PFSK-1 (cell line): Measurements from ENCODE around the gene DISP2.

Source experiments
- POLR2AphosphoS5 ChIP-seq: IDR thresholded peaks from 2 replicates; pipeline ENCODE4 v1.6.1; 2012; ENCODE audit warnings: low read depth, mild to moderate bottlenecking, control low read depth, low read length, moderate library complexity
- SIN3A ChIP-seq: IDR thresholded peaks from 2 replicates; pipeline ENCODE4 v1.6.1; 2012; ENCODE audit warnings: mild to moderate bottlenecking, low read length, moderate library complexity, borderline replicate concordance; ENCODE audit not compliant: insufficient read depth
- TAF1 ChIP-seq: IDR thresholded peaks from 2 replicates; pipeline ENCODE4 v1.6.1; 2012; ENCODE audit warnings: low read length, control low read depth, borderline replicate concordance; ENCODE audit not compliant: insufficient read depth
- TF ChIP-seq, protein P1 (sequence below), 2 experiments: IDR thresholded peaks; 2 replicates each; pipeline versions ENCODE4 v1.6.1 to v1.8.0; 2011 to 2012; ENCODE audit warnings: low read depth in 2 of 2, low read length in 2 of 2, control low read depth in 1 of 2, inconsistent platforms in 1 of 2, mild to moderate bottlenecking in 1 of 2, moderate library complexity in 1 of 2; ENCODE audit not compliant: insufficient read depth in 1 of 2

- no peak for TF ChIP-seq TAF1
- no peak for TF ChIP-seq SIN3A
- TF ChIP-seq POLR2AphosphoS5 = no peak
- TF ChIP-seq, protein P1, sequence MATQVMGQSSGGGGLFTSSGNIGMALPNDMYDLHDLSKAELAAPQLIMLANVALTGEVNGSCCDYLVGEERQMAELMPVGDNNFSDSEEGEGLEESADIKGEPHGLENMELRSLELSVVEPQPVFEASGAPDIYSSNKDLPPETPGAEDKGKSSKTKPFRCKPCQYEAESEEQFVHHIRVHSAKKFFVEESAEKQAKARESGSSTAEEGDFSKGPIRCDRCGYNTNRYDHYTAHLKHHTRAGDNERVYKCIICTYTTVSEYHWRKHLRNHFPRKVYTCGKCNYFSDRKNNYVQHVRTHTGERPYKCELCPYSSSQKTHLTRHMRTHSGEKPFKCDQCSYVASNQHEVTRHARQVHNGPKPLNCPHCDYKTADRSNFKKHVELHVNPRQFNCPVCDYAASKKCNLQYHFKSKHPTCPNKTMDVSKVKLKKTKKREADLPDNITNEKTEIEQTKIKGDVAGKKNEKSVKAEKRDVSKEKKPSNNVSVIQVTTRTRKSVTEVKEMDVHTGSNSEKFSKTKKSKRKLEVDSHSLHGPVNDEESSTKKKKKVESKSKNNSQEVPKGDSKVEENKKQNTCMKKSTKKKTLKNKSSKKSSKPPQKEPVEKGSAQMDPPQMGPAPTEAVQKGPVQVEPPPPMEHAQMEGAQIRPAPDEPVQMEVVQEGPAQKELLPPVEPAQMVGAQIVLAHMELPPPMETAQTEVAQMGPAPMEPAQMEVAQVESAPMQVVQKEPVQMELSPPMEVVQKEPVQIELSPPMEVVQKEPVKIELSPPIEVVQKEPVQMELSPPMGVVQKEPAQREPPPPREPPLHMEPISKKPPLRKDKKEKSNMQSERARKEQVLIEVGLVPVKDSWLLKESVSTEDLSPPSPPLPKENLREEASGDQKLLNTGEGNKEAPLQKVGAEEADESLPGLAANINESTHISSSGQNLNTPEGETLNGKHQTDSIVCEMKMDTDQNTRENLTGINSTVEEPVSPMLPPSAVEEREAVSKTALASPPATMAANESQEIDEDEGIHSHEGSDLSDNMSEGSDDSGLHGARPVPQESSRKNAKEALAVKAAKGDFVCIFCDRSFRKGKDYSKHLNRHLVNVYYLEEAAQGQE (IDR thresholded peaks at IDR 0.05; ENCODE audit: insufficient read depth in 1 of 2, low read depth in 2 of 2, low read length in 2 of 2) = no peak
Measured at GRCh38 chr15:40320409-40320808, 37.6 kb upstream of the DISP2 start.
